RPMI7951 (cell line): ENCODE measurements around the gene GPR18. TPM values are rescaled to one million over a fixed set of nuclear protein-coding genes. Genes with fewer than 3 reads are reported as not detected.

Experiments
- DNase-seq: peaks from one replicate; pipeline ENCODE4 v3.0.0-alpha.2; 2012; ENCODE audit warnings: low read depth
- total RNA-seq: library from RNA; depleted of rRNA; stranded (reverse); fragments of >200 nt; shearing (Covaris generic); gene quantifications from 2 replicates; pipeline ENCODE4 v1.2.3, GENCODE V29; 2014; rRNA removed

Gene GPR18, protein sequence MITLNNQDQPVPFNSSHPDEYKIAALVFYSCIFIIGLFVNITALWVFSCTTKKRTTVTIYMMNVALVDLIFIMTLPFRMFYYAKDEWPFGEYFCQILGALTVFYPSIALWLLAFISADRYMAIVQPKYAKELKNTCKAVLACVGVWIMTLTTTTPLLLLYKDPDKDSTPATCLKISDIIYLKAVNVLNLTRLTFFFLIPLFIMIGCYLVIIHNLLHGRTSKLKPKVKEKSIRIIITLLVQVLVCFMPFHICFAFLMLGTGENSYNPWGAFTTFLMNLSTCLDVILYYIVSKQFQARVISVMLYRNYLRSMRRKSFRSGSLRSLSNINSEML
- not detected in 2 replicates for total RNA-seq

DNA sequence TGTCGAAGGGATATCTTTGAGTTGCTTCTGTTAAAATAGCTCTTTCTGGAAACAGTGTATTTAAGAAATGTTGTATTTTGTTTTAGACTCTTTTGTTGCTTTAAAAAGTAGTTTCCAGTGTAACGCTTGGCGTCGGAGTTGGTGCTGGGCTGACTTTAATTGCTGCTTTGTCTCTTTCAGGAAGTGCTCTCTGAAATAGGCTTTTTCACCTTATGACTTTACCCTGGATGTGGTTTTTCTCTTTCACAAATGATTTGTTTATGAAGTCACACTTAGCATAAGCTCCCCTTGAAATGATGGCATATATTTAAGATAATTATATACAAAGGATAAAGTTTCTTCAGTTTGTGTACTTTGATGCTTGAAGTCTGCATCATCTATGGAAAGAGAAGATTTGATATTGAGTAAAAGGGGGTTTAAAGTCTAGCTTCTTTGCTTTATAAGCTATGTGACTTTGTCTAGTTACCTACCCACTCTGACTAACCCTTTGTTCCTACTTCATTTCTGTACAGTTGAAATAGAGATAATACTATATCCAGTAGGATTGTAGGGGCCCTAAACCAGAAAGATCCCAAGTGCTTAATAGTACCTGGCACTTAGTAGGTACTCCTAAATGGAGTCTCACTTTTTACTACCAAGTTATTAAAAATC is at the start of gene GPR18:
Gene GPR18, minus strand, starts transcription at position 170 of the 651 bp plus-strand sequence. CDS start 2,507 bp downstream, outside the sequence.
- no peak for DNase-seq

DNA sequence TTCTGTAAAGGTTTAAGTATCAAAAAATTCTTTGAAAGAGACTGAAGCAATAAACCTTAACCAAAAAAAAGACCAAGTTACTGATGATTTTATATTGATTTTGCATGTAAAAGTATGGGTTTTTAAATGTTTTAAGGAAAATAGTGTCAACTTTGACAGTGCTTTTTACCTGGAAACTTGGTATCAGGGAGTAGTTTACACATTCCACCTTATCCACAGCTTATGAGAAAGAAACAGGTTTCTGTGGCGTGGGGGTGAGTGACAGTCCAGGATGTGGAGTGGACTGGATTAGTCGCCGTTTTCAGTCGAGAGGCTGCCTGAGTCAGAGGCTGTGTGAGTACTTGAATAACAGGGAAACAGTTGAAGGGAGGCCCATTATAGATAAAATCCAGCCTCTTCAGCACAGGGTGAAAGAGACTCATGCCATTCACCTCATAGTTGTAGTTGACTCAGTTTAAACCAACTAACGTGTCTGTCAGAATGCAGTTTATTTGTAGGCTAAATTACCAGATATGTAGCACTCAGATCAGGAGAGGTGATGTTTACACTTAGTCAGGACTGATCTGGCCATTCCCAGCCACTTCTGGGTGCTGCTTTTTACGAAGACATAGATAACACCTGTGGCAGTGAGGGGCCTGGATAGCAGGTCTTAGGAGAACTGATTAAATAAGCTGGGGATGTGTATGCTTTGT is 49.6 kb upstream of the GPR18 start:
- peak; percentile 74 for DNase-seq

DNA sequence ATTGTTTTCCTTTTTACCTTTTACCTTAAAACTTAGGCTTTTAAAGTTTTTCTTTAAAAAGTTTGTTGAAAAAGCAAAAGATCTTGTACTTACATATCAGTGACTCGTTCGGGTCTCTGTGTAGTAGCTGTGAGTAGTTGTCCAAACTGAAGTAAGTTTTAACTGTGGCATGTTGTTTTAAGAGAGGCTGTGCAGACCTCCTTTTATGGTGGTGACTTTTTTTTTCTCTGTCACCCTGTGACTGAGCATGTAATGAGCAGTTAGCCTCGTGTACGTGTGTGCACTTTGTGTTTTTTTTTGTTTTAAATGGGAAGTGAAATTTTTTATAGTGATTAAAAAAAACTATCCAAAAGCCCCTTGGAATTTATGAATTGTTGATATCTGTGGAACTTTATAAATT is 49.1 kb upstream of the GPR18 start, which contains the start of gene GPR183:
Gene GPR183, minus strand, starts transcription at position 153 of the 400 bp plus-strand sequence. CDS start 11,254 bp downstream, outside the sequence.
- DNase-seq: peak; percentile 67

DNA sequence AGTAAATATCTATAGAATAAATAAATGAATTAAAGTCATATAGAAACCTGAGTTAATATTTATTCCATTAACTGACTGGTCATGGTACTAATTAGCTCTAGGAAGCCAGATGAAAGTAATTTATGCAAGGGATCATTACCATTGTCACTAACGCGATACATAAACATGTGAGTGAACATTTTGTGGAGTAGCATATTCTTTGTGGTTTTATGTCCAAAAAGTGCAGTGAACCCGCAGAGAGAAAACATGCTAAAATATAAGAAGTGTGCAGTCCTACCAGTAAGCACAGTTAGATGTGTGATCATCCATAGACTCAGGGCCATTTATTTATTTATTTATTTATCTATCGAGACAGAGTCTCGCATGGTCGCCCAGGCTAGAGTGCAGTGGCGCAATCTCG is 47.4 kb upstream of the GPR18 start:
- no peak for DNase-seq

DNA sequence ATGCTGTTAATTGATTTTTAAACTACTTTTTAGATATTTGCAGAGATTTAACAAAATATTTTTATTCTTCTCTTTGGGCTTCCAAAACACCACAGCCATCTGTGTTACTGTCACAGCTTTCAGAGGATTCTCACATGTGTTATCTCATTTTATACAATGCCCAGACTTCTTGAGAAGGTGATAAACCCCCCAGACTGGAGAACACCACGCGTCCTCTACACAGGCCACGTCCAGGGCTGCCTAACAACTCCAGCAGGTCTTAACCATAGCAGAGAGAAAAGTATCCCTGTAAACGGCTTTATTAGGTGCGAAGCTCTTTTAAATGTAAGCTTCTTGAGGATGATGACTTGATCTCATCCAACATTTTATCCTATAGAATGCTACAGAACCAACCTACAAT is 47.0 kb upstream of the GPR18 start:
- DNase-seq: no peak

DNA sequence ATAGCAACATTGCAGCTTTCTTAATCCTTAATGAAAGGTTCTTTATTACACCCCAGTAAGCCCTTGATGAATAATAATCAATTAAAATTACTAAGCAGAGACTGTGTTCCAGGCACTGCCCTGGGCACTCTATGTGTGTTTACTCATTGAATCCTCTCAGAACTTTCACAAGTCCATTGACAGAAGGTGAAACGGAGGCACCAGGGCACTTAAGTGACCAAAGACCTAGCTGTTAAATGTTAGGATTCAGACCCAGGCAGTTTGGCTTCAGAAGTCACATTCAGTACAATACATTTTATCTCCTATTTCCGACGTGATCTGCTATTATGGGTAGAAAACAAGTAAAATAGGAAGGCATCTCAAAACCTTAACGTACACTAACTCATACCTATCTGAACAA is 46.4 kb upstream of the GPR18 start:
- no peak for DNase-seq

DNA sequence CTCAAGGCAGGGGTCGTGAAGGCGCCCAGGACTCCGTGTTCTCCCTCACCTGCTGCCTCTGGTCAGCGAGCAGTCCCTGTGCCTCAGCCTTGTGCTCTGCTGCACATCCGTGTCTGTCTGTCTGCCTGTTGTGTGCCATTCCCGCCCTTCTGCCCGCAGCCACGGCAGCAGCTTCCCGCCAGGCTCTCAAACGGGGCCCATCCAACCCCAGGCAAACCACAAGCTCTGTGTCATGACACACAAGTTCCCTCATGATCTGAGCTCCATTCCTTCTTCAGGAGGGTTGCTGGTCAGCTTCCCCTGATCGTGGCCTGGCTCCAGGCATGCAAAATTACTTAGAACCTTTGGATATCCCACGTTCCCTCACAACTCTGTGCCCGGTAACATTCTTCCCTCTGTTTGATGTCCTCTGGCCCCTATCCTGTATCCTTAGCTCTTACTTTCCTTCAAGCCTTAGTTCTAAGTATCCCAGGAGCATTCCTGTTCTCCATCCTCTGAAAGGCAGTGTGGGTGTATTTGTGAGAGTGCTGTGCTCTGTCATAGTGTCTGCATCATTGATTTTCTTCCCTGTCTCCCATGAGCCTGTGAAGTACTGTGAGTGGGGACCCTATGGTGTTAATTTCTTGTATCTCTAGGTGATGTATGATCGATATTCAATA is 45.8 kb upstream of the GPR18 start:
- peak; percentile 85 for DNase-seq

DNA sequence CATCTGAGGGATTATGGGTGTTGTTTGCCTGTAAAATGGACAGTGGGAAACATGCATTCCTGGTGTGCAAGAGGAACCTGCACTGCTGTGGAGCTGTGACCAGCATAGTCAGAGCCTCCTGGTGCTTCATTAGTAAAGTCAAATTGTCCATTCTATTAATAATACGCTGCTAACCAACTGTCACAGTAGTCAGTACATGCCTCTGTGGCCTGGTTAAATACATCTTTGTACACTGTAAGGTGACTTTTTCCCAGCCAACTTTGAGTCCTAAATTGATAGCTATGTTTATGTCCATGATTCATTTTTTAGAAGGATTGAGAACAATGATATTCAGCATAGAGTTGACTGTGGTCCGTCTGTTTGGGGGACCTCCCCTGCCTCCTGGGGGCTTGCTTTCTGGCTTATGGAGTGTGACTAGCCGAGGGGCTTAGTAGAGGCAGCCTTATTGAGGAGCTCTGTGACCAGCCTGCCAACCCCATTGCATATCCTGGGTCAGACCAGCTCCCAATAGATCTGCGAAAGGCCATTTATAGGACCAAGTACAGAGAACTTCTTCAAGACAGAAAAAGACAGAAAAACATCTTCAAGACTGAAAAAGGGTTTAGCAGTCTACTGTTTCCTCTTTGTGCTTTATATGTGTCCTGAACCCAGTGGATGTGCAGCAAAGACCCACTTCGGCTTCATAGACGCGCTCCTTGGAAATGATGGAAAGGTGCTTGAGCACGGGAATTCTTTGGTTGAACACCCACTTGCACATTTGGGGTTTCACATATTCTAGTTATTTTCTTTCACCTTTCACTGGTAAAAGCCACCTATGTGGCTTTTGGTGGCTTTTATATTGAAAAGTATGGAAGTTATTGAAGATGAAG is 44.7 kb upstream of the GPR18 start:
- no peak for DNase-seq

DNA sequence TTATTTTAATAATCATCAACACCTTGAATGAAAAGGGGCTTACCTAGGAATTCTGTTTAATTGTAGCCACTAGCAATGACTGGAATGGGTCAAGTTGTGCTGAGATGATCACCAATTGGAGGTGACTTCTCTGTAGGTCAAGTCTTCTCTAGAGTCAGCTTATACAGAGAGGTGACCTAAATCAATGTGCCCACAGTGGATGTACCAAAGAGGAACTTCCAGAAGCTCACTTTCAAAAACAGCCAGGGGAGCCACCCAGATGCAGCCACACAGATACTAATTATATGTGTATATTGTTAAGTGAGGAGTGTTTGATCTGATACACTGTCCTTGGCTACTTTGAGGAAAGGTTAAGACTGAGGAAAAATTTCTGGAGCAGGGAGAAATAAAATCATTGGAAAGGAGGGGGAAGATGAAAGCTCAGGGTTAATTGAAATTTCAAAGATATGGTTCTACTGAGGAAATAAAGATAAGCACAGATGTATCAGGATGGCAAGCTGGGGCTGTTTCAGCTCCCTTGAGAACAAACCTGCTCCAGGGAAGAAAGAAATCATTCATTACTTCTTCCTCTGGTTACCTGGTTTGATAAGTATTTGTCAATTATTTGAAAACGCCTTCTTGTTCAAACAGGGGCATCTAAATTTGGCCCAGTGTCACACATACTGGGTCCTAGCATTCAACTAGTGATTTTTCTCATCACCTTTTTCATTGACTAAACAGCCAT is 43.9 kb upstream of the GPR18 start:
- no peak for DNase-seq

DNA sequence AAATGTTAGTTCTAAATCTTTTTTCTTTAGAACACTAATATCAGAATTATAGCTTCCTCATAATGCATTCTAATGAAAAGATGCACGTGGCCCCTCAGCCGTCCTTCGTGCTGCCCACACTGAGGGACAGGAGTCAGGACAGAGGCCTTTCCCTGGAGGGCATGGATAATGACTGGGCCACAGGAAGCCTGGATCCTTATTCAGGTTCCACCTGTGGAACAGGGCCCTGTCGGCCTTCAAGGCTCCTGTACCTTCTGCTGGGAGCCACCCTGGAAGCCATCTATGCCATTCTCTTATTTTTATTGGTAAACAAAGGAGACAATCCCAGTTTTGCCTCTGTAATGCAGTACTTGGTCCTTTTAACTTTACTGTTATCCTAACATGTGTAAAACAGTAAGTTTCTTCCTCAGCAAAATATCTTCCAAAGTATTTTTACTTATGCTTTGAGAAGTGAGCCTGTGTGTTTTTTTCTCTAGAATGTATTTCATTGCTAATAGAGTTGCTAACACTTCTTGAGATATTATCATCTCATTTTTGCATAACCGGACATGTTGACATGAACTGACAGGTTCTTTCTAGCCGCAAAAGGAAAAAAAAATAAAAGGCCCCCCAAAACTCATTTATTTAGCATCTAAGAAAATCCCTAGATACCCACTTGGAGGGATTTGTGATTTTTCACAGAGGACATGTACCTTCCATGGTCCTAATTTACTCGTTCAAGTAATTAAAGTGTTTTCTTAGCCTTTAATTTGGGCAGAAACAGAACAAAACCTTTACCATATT is 43.1 kb upstream of the GPR18 start:
- DNase-seq: no peak

DNA sequence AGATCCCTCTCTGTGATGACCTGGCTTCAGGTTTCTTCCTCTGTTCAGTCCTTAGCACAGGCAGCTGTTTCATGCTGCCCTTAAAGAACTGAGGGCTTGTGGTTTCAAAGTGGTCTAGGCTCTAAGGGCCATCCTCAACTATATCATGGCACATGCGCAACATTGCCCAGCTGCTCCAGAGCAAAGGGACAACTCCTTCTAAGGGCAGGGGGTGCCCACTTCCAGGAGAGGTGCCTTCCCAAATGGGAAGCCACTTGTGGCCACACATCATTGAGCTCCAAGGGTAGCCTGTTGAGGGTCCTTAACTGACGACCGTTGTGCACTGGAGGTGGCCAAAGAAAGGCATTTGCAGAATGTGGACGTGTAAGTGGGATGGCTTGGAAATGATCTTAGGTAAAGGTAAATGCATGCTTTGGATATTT is 41.8 kb upstream of the GPR18 start:
- DNase-seq: no peak

DNA sequence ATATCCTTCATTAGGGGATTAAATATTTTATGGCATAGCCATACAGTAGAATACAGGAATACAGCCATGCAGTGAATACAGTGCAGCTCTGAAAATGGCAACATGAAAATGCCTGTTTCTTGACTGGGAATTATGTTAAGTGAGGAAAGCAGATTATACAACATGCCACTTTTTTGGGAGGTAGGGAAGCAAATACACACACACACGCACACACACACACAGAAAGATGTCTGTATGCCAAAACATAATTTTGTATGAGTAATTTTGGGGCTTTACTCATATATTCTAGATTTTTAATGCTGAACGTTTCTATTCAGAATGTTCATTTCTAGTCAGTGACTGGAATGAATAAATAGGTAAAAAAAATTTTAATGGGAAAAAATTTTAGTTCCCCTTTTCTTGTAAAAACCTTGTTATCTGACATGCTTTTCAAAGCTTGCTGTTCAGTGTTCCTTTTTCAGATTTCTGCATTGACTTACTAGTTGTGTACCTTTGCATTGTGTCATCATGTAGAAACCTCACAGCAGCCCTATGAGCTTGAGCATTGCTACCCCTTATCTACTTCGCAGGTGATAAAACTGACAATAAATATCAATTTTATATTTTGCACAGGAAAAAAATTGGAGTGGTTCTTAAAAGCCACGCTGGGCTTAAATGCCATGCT is 41.2 kb upstream of the GPR18 start:
- DNase-seq: no peak

DNA sequence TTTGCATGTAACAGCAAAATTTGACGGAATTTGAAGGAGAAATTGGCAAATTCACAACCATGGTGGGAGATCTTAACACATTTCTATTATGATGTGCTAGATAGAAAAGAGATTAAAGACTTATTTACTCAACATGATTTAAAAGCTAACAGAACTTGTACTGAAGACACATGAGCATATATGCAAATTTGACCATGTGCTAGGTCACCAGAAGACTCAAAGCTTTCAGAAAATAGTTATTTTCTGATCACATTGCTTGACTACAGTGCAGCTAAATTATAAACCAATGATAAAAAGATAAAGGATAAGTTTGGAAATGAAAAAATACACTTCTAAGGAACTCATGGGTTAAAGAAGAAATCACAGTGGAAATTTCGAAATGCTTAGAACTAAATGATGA is 39.9 kb upstream of the GPR18 start:
- DNase-seq: no peak

DNA sequence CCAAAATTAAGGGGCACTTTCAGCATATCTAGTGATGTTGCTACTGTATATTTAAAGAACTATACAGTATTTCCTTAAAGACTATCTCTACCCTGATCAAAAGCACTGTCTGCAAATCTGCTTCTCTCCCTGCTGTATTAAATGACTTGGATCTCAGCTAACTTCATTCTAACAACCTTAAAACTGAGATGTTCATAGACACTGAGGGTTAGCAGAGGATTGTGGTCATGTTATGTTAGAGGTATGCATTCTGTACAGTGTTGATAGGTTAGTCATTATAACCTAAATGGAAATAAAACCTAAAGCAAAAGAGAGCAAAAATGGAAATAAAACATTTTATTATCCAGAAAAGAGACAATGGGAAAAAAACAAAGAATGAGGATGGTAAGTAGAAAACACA is 39.2 kb upstream of the GPR18 start:
- no peak for DNase-seq

DNA sequence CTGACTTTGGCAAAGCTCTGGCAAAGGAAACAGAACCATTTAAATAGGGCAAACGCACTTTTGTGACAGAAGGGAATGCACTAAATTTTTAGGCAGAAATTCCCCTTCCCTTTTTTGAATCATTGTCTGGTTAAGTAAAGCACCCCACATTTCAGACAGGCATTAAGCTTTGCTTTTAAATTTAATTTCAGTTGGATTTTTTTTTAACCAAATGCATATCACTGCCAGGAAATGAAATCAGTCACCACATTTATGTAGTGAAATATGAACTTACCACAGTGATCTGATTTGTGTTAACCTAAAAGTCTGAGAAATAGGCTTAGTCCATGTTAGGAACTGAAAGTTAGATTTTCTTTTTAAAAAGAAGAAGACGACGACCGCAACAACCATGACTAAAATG is 38.2 kb upstream of the GPR18 start:
- DNase-seq: no peak

DNA sequence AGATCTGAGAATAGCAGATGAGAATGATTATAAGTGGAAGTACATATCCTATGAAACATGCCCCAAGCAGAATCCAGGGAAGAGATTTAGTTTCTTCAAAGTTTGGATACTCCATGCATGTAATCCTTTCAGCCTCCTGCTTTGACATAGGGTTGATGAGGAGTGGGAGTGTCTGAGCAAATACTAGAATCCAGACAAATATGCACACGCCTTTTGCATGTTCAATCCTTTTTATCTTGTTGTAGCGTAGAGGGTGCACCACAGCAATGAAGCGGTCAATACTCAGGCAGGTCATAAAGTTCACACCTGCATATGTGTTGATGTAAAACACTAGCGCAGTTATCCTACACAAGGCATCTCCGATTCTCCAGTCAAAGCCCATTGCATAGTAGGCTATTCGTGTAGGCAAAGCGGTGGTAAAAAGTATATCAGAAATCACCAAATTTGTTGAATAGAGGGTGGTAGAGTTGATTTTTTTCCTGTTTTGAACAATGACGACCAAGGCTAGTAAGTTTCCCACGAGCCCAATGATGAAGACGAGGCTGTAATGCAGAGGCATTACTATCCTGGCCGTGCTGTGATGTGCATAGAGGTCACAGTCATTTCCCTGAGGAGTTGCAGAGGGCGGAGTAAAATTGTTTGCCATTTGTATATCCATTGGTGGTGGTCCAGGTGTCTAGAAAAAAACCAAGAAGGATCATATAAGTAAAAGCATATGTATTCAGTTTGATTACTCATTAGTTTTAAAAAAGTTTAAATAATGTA is 37.5 kb upstream of the GPR18 start:
- DNase-seq: no peak

DNA sequence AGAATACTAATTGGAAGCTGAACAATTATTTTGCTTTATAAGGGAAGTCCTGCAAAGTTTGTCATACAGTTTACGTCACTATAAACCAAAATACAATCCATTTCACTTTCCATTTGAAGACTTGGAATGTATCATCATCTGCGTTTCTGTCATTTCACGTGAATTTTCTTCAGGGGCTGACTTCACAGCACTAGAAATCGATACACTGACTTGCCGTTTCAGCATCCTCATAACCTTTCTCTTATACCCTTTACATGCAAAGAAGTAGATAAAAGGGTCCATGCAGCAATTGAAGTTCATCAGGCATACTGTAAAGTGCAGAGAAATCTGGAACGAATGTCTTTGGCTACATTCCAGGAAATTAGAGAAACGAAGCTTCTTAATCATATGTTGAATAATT is 36.8 kb upstream of the GPR18 start:
- no peak for DNase-seq

DNA sequence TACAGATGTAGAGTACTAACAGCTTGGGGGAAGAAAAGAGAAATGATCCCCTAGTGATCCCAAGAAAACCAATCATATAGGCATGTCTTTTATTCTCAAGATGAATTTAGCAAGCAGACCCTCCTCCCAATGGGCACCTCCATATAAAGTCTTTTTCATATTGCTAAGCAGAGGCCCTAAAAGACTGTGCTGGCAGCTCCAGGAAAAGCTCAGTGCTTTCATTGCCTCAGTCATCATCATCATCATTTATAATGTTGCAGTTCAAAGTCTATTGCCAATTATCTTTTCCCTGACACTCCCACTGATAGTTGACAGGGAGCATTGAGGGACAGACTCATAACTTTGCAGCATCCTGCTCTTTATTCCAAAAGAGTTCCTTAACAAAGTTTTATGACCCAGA is 36.0 kb upstream of the GPR18 start:
- DNase-seq: no peak
